ENCODE data around the gene SBNO2.
A peak's percentile ranks its signal among the peaks of the same experiment; 100 is the strongest.

SBNO2 gene

DNA sequence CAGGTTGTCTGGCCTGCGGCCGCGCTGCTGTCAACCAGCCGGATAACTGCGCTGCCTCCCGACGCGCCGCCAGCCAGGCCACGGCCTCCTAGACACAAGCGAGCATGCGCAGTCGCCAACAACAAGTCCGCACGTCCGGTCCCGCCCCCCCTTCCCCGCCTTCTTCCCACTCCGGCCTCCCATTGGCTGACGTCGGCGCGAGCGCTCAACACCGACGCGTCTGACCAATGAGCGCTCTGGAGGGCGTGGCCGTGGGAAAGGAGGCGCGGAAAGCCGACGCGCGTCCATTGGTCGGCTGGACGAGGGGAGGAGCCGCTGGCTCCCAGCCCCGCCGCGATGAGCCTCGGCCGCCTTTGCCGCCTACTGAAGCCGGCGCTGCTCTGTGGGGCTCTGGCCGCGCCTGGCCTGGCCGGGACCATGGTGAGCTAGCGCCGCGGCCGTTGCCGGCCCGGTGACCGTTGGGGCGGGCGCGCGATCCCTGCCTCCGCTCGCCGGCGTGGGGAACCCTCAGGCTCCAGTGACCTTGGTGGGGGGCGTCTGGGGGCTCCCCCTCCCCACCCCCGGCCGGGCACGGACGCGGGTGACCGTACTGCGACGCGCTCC lies 70.3 kb downstream of the SBNO2 start, which contains the start of gene GPX4:
GPX4 (plus strand) TSS at position 287 of the 603 bp plus-strand sequence; CDS start at position 337, 50 bp downstream.
- DNase-seq = peak; percentile 100

DNA sequence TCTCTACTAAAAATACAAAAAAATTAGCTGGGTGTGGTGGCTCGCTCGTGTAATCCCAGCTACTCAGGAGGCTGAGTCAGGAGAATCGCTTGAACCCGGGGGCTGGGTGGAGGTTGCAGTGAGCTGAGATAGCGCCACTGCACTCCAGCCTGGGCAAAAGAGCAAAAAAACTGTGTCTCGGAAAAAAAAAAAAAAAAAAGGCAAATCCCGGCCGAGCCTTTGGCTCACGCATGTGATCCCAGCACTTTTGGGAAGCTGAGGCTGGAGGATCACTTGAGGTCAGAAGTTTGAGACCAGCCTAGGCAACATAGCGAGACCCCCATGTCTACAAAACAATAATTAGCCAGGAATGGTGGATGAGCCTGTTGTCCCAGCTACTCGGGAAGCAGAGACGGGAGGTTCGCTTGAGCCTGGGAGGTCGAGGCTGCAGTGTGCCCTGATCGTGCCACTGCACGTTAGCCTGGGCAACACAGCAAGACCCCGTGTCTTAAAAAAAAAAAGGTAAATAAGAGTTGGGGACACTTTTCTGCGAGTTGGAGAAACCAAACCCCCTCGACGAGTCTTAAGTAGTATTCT lies 70.8 kb downstream of the SBNO2 start:
- DNase-seq = no peak

DNA sequence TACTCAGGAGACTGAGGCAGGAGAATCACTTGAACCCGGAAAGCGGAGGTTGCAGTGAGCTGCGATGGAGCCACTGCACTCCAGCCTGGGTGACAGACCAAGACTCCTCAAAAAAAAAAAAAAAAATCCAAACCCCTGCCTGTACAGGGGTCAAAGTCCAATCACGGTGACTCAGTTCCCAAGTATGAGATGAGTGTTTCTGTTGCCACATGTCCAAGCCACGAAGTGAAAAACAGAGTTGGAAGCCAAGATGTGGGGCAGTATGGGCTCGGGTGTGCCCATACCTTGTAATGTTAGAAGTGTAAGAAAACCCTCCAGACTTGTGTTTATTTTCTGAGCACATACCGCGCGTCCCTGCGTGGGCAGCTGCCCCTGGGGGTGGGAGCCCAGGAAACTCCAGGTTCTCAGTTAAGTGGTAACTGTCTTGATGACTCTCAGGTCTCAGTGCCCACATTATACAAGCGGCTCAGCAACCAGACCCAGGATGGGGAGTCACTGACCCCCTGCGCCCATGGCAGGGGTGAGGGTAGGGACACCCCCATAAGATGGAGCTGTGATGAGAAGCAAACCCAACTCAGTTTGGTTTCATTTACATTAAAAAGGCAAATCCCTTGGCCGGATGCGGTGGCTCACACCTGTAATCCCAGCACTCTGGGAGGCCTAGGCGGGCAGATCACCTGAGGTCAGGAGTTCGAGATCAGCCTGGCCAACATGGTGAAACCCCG lies 71.5 kb downstream of the SBNO2 start:
- no peak for DNase-seq

DNA sequence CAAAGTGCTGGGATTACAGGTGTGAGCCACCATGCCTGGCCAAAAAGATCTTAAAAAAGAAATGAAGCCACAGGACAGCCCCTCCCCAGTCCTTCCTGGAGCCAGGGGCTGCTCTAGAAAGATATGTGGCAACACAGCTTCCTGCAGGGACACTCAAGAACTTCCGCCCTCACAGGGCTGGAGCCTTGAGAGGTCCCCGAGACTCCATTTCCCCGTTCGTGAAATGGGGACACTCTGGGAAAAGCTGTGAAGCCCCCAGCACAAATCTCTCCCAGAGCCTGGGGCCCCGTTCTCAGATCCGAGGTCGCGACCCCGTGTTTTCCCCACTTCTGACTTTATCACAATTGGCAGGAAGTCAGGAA lies 72.8 kb downstream of the SBNO2 start:
- no peak for DNase-seq

DNA sequence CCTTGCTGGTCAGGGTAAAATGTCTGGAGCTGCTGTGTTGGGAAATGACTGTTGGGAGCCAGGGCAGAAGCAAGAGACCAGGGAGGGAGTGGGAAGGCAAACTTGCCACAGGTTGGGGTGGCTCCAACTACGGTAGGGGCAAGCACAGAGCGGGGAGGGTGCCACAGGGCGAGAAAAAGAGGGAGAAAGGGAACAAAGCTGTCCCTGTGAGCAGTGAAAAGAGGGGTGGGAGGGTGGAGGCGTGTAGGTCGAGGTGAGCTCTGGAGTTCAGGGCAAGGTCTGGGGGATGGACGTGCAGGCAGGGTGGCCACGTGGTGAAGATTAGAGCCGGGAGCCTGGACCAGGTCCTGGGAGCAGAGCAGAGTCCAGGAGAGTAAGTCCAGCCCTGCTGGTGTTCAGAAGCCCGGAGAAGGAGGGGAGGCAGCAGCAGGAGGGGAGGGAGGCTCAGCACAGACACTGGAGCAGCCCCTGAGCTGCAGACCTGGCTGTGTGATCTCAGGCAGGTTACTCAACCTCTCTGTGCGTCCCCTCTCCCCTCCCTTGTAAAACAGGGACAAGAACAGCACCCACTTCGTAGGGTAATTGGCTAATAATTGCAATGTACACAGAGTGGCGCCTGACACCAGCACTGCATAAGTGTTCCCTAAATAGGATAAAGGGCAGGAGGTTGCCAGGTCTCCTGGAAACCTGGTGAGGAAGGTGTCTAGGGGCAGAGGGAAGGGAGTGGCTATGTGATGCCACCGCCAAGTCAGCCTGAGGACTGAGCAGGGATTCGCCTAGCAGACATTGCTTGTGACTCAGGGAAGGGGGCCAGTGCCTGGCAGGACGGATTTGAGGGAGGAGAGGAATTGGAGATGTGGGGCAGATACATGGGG lies 75.7 kb downstream of the SBNO2 start:
- DNase-seq = no peak

DNA sequence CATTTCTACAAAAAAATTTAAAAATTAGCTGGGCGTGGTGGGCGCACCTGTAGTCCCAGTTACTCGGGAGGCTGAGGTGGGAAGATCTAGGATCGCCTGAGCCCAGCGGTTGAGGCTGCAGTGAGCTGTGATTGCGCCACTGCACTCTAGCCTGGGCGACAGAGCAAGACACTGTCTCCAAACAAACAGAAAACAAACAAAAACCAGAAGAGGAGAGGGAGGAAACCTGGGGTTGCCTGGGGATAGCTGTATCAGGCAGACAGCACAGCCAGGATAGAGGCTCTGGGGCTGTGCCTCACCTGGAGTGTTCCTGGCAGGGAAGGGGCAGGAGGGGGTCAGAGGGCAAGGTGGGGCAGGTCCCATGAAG lies 76.3 kb downstream of the SBNO2 start:
- no peak for DNase-seq

DNA sequence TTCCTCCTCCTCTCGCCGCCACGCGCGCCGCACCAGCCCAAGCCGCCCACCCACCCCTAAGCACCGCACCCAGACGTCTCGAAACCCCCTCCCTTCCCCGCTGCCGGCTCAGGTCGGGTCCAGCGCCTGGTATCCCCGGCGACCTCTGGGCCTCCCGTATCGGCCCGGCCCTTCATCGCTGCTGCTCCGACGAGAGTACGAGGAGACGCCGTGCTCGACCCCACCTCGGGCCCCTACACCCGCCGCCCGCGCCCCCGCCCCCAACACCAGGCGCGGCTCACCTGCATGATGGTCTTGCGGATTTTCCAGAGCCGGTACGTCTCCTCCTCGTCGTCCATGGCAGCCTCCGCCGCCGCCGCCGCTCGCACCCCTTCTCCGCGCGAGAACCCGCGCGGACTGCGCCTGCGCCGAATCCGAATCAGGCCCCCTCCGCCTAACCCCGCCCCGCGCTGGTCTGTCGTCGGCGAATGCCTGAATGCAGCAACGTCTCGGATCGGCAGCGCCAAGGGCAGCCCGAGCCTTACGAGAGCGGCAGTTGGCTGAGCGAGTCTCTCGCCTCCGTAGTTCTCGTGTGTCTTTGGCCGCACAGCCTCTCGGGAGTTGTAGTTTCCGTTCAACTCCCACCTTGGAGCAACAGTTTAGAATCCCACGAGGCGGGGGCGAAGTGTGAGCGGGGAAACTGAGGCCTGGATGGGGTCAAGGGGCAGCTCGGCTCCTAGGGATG lies 78.9 kb downstream of the SBNO2 start, which contains the start of gene POLR2E:
POLR2E (minus strand) TSS at position 398 of the 724 bp plus-strand sequence; CDS start at position 338, 60 bp downstream.
- DNase-seq = peak; percentile 99

DNA sequence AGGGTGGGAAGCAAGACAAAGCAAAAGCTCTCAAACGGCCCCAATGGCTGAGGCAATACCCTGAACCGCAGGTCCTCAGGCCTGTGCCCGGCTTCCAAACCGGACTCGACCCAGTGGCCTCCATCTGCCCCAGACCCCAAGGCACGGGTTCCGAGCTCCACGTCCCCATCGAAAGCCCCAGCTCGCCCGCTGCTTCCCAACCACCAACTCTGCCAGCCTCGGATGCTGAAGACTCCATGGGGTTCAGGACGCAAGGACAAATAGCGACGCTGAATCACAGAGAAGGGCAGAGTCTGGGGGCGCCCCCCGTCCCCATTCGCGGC lies 79.5 kb downstream of the SBNO2 start:
- DNase-seq = no peak

DNA sequence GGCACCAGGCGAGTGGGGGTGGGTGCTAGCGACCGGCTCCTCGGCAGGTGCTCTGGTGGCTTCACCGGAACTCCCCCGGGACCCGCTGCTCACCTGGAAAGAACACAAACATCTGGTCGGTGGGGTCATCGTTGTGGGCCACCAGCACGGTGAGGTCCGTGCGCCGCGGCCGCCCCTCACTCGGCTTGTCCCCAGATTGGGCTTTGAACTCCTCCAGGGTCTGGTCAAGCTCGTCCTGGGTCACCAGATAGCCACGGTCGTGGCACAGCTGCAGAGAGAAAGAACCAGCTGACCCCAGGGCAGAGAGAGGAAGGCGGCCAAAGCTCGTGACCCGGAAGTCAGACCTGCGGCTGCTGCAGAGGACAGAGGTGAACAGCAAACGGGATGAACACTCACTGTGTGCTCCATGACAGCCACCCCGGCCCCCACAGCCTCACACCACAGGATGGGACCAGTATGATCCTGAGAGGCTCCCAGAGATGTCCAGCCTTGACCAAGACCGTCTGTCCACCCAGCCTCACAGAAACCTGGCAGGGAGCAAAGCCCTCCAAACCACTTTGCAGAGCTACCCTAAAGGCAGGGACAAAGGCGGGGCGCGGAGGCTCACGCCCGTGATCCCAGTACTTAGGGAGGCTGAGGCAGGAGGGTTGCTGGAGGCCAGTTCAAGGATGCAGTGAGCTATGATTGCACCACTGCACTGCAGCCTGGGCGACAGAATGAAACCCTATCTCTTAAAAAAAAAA lies 80.1 kb downstream of the SBNO2 start:
- no peak for DNase-seq

DNA sequence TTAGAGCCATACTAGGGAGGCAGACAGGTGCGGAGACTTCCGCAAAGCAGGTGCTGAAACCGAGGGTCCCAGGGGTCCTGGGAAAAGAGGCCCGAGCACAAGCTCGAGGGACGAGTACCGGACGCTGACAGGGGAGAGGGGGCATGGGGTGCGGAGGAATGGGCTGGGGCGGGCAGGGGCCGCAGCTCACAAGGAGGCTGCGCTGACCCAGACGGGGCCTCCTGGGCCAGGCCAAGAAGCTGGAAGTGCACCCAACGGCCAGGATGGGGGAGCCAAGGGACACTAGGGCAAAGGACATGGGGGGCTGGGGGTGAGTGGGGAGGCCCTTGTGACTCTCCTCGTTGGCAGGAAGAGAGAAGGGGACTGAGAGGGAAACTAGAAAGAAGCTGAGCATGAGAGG lies 80.7 kb downstream of the SBNO2 start:
- no peak for DNase-seq

DNA sequence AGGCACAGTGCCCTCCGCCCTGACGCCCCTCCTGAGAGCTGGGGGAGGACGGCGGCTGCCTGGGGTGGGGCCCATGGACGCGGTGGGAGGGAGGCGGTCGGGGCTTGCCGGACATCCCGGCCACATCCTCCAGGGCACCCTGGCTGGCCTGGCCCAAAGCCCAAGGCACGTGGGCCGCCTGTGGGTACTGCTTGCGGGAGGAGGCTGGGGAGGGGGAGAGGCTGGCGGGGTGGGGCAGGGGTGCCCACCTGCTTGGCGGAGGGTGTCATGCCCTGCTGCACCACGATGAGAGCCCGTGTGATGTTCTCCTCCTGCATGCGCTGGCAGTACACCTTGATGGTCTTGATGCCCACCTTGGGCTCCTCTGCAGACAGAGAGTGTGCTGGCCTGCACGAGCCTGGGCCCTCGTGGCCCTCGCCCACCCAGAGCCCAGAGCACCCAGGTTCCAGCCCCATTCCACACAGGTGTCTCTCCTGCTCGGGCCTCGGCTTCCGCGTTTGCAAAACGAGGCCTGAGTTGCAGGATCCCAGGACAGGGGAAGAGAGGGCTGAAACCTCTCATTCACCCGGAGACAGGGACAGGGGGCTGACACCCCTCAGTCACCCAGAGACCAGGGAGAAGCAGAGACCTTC lies 82.4 kb downstream of the SBNO2 start:
- DNase-seq = no peak

DNA sequence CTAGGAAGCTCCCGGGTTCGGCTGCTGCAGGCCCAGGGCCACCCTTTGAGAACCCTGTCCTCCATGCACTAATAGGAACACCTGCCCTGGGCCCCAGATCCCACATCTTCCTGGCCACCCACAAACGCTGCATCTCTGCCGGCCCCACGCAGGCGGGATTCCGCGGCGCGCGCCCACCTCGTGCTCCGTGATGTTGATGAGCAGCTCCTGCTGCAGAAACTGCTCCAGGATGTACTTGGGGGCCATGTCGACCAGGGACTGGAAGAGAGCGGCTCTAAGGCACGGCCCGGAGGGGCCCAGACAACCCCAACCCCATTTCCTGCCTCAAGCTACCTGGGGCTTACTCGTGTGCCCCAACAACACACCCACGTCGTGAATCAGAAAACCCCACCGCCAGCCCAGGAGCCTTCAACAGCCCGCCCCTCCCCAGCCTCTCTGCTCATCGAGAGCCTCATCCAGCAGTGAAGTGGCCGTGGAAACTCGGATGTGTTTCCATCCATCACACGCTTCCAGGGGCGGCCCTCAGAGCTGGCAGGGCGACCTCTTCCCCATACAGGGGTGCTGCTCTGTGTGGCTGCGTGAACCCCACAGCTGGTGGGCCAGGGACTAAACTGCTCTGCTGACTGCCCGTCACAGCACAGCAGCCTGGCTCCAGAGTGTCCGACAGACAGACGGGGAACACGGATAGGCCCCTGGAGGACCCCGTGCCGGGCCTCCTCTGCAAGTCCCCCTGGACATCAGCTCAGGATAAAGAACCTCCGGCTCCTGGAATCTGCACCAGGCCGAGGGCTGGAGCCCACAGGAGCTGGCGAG lies 83.1 kb downstream of the SBNO2 start:
- DNase-seq = no peak

DNA sequence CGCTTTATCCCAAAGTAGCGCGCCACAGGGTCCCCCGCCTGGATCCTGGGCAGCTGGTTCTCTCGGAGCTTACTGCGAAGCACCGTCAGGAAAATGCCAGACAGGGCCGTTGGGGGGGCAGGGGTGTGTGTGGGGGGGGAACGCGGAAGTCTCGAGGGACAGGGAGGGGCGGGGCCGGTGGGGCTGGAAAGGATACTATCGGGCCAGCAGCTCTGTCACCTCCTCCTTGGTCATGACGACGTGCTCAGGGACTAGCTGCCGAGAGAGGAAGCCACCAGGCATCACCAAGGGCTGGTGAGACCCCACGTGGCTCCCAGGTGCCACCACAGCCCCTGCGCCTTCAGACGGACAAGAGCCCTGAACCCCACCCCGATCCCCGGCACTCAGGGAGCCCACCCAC lies 84.2 kb downstream of the SBNO2 start:
- DNase-seq = no peak

DNA sequence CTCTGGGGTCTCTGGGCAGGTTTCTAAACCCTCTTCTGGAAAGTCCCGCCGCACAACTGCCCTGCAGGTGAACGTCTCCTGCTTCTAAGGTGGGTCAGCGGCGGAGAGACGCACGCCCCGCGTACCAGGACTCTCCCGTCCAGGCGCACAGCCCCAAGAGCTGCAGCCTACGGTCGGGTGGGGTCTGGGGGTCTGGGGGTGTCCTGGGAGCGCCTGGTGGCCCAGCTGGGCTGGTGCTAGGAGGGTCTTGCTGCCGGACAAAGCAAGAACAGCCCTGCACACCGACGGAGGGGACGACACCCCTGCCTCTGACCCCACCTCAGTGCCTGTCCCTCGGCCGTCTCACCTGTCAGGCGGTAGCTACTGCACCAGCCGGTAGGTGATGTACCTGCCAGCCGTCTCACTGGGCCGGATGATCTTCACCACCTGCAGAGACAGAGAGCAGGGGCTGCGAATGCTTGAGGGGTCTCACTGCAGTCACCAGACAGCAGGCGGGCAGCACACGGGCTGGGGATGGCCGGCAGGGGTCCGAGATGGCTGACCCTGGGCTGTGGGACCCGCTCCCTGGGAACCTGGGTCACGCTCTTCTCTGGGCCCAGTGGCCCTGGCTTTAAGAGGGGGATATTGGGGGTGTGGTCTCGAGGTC lies 84.8 kb downstream of the SBNO2 start:
- no peak for DNase-seq

DNA sequence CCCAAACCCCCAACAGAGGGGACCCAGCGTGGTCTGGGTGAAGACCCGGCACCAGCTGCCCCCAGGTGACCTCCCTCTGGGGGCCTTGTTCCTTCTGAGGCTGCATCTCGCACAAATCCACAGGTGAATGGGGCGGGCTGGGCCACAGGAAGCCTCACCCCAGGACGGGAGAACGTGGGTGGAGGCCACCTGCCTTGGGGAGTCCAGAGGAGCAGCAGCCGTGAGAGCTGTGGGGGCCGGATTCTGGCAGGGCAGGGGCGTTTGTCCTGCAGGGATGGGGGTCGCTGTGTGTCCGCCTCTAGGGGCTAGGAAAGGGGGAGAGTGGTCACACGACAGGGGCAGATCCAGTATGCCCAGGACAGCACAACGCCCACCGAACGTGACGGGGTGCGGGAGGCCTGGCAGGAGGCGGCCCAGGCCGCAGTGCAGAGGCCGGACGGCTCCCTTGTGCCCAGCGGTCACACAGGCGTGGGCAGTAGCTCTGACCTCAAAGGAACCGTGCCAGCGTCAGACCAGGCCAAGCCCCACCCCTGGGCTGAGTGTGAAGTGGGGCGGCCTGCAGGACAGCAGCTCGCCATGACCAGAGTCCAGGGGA lies 85.6 kb downstream of the SBNO2 start:
- DNase-seq = no peak

DNA sequence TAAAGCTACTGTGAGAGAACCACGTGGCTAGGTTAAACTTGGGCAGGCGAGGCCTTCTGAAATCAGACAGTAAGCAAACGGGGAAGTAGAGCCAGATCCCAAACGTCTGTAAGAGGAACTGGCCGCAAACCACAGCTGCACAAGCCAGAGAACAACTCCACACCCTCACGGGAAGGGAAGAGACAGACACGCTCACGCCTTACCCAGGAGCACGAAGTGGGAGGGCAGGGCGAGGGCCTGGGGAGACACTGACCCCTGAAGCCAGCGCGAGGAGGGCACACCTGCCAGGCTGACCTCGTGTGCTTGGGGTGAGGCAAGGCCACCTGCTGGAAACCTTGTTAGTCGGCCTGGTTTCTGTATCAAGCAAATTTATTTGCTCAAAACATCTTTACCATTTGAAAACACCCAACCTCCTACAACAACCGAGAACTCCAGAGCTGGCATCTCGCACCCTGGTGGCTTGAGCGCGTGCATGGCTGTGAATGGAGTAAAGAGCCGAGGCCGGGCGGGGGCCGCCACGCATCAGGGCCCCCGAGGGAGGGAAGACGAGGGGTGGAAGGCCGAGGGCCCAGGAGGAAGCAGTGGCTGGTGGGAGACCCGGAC lies 86.2 kb downstream of the SBNO2 start:
- DNase-seq = peak; percentile 24

DNA sequence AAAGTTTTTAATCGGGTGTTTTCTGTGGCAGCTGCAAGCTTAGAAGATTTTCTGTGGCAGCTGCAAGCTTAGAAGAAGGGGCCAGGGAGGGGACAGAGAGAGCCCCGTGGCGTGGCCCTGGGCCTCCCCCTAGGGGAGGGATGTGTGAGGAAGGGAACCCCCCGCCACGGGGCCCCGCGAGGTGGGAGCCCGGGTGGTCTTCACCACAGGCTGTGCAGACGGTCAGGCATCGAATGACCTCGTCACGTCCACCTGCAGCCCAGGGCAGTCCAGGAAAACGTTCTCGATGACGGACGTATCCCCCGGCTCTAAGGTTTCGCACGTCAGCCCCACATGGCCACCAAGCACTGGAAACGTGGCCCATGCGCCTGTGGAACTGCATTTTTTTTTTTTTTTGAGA lies 87.5 kb downstream of the SBNO2 start:
- DNase-seq = no peak

DNA sequence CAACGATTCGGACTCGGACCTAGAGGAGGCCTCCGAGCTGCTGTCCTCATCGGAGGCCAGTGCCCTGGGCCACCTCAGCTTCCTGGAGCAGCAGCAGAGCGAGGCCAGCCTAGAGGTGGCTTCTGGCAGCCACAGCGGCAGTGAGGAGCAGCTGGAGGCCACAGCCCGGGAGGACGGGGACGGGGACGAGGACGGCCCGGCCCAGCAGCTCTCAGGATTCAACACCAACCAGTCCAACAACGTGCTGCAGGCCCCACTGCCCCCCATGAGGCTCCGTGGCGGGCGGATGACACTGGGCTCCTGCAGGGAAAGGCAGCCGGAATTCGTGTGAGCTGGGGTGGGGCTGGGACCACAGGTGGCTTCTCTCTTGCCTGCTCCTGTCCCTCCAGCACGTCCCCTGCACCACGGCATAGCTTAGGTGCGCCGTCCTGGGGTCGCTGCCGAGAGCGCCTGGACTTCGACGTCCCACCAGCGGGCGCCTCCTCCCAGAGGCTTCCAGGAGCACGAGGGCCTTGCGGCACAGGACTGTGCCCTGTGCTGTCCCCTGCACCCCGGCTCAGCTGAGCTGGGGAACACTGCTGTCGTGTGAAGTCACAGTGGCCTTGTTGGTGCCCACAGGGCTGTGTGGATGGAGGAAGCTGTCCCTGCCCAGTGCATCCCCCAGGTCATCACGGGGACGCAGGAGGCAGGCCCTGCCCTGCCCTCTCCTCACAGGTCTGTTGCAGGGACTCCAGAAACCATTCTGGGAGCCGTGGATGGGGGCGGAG lies 88.2 kb downstream of the SBNO2 start:
- DNase-seq = no peak

Measured in midbrain (tissue), 1 donor.